ES-I3 (cell line): Measurements from ENCODE around the gene SDK1.

Experiments
- H3K36me3 ChIP-seq: 2 replicates; pipeline ENCODE4 v1.6.1; 2013; ENCODE audit warnings: mild to moderate bottlenecking, low read length, control low read depth, moderate library complexity; ENCODE audit not compliant: insufficient read depth
- H3K4me1 ChIP-seq: 2 replicates; pipeline ENCODE4 v1.6.1; 2013; ENCODE audit warnings: mild to moderate bottlenecking, control low read depth, low read length; ENCODE audit not compliant: insufficient read depth
- H3K9ac ChIP-seq: 2 replicates; pipeline ENCODE4 v1.6.1; 2013; ENCODE audit warnings: low read depth, mild to moderate bottlenecking, low read length, moderate library complexity
- H3K9me3 ChIP-seq: 2 replicates; pipeline ENCODE4 v1.6.1; 2013; ENCODE audit warnings: mild to moderate bottlenecking, low read length, moderate library complexity; ENCODE audit not compliant: control insufficient read depth, insufficient read depth

SDK1 gene

GRCh38 chr7:4267341-4268039, 966.4 kb downstream of the SDK1 start:
- H3K9me3 ChIP-seq, result no peaks in the 10 kb centered on the region
- H3K4me1 ChIP-seq, result no peaks in the 10 kb centered on the region
- H3K9ac ChIP-seq, result no peak overlapping the region
- no peaks in the 10 kb centered on the region for H3K36me3 ChIP-seq

GRCh38 chr7:4268040-4268965, 967.3 kb downstream of the SDK1 start:
- Histone ChIP-seq H3K36me3 (no peaks in the 10 kb centered on the region), H3K9ac (no peak overlapping the region), H3K4me1 (no peaks in the 10 kb centered on the region), H3K9me3 (no peaks in the 10 kb centered on the region)

- Histone ChIP-seq H3K9ac (no peak overlapping the region), H3K9me3 (no peaks in the 10 kb centered on the region), H3K4me1 (no peaks in the 10 kb centered on the region), H3K36me3 (no peaks in the 10 kb centered on the region)
Observed at GRCh38 chr7:4269086-4269485, 968.0 kb downstream of the SDK1 start.

GRCh38 chr7:4269746-4270145, 968.7 kb downstream of the SDK1 start:
- Histone ChIP-seq H3K9me3 (no peaks in the 10 kb centered on the region), H3K9ac (no peak overlapping the region), H3K4me1 (no peaks in the 10 kb centered on the region), H3K36me3 (no peaks in the 10 kb centered on the region)

GRCh38 chr7:4270268-4270667, 969.2 kb downstream of the SDK1 start:
- no peaks in the 10 kb centered on the region for H3K36me3 ChIP-seq
- H3K9me3 ChIP-seq, result no peaks in the 10 kb centered on the region
- H3K4me1 ChIP-seq, result no peaks in the 10 kb centered on the region
- H3K9ac ChIP-seq, result no peak overlapping the region

- Histone ChIP-seq H3K9ac (no peak overlapping the region), H3K4me1 (no peaks in the 10 kb centered on the region), H3K9me3 (no peaks in the 10 kb centered on the region), H3K36me3 (no peaks in the 10 kb centered on the region)
Observed at GRCh38 chr7:4270941-4271715, 970.1 kb downstream of the SDK1 start.

GRCh38 chr7:4271716-4272015, 970.6 kb downstream of the SDK1 start:
- Histone ChIP-seq H3K9ac (no peak overlapping the region), H3K36me3 (no peaks in the 10 kb centered on the region), H3K9me3 (no peaks in the 10 kb centered on the region), H3K4me1 (no peaks in the 10 kb centered on the region)

- Histone ChIP-seq H3K4me1 (no peaks in the 10 kb centered on the region), H3K9ac (no peak overlapping the region), H3K9me3 (no peaks in the 10 kb centered on the region), H3K36me3 (no peaks in the 10 kb centered on the region)
Observed at GRCh38 chr7:4272141-4272540, 971.1 kb downstream of the SDK1 start.

GRCh38 chr7:4273566-4274230, 972.6 kb downstream of the SDK1 start:
- Histone ChIP-seq H3K4me1 (no peaks in the 10 kb centered on the region), H3K9ac (no peak overlapping the region), H3K9me3 (no peaks in the 10 kb centered on the region), H3K36me3 (no peaks in the 10 kb centered on the region)

GRCh38 chr7:4274286-4274685, 973.2 kb downstream of the SDK1 start:
- no peaks in the 10 kb centered on the region for H3K9me3 ChIP-seq
- H3K4me1 ChIP-seq, result no peaks in the 10 kb centered on the region
- no peaks in the 10 kb centered on the region for H3K36me3 ChIP-seq
- no peak overlapping the region for H3K9ac ChIP-seq

- Histone ChIP-seq H3K36me3 (no peaks in the 10 kb centered on the region), H3K9ac (no peak overlapping the region), H3K4me1 (no peaks in the 10 kb centered on the region), H3K9me3 (no peaks in the 10 kb centered on the region)
Observed at GRCh38 chr7:4277936-4278335, 976.9 kb downstream of the SDK1 start.

- H3K36me3 ChIP-seq, result no peaks in the 10 kb centered on the region
- no peak overlapping the region for H3K9ac ChIP-seq
- H3K9me3 ChIP-seq, result no peaks in the 10 kb centered on the region
- H3K4me1 ChIP-seq, result no peaks in the 10 kb centered on the region
Observed at GRCh38 chr7:4279216-4279615, 978.2 kb downstream of the SDK1 start.

GRCh38 chr7:4281231-4281993, 980.4 kb downstream of the SDK1 start:
- no peaks in the 10 kb centered on the region for H3K4me1 ChIP-seq
- H3K9me3 ChIP-seq, result no peaks in the 10 kb centered on the region
- no peak overlapping the region for H3K9ac ChIP-seq
- H3K36me3 ChIP-seq, result no peaks in the 10 kb centered on the region
